ENCODE results near the gene CTSC. TPM values are rescaled to one million over a fixed set of nuclear protein-coding genes. Genes with fewer than 3 reads are reported as not detected.
A peak's percentile ranks its signal among the peaks of the same experiment; 100 is the strongest.

The CTSC gene
- total and polyA plus RNA-seq, 7 donors: 28.0 to 203 (median 47.1) TPM

- intact Hi-C loops (cut with DNase I): no loop called here
- 90 to 92% methylated on average over 4 of the region's 4 CpGs for WGBS, 2 donors
- no peak for TF ChIP-seq EP300 (IDR thresholded peaks at IDR 0.05)
- TF ChIP-seq POLR2AphosphoS5 (IDR thresholded peaks at IDR 0.05): no peak
- no peak for TF ChIP-seq POLR2A (IDR thresholded peaks at IDR 0.05)
- TF ChIP-seq, protein P1, sequence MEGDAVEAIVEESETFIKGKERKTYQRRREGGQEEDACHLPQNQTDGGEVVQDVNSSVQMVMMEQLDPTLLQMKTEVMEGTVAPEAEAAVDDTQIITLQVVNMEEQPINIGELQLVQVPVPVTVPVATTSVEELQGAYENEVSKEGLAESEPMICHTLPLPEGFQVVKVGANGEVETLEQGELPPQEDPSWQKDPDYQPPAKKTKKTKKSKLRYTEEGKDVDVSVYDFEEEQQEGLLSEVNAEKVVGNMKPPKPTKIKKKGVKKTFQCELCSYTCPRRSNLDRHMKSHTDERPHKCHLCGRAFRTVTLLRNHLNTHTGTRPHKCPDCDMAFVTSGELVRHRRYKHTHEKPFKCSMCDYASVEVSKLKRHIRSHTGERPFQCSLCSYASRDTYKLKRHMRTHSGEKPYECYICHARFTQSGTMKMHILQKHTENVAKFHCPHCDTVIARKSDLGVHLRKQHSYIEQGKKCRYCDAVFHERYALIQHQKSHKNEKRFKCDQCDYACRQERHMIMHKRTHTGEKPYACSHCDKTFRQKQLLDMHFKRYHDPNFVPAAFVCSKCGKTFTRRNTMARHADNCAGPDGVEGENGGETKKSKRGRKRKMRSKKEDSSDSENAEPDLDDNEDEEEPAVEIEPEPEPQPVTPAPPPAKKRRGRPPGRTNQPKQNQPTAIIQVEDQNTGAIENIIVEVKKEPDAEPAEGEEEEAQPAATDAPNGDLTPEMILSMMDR (IDR thresholded peaks at IDR 0.05): no peak
- Histone ChIP-seq H3K27me3 (no peaks in the 10 kb centered on the region), H3K36me3 (no peaks in the 10 kb centered on the region), H3K9me3 (no peaks in the 10 kb centered on the region), H3K4me3 (no peak overlapping the region), H3K27ac (no peak overlapping the region), H3K4me1 (peaks cover 0 to 8% (median 3%) of the 10 kb centered on the region in 4 donors)
- DNase-seq: no peak
Observed at GRCh38 chr11:88341522-88342251, 4.2 kb upstream of the CTSC start.

DNA sequence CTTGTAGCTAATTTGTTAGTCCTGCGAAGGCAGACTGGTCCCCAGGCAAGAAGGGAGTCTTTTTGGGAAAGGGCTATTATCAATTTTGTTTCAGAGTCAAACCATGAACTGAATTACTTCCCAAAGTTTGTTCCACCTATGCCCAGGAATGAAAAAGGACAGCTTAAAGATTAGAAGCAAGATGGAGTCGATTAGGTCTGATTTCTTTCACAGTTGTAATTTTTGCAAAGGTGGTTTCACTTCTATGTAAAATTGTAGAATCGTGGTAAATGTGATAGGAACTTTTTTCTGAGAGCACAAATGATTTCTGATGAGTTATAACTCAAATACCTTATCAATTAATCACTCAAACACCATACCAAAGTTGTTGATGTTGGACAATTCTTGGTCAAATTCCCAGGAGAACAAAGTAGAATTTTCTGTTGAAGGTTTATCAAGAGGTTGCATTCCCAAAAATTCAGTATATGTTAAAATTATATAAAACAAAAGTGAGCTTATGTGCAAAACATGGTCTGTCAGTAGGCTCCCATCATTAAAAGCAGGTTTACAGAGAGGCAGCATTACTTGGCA lies 2.9 kb upstream of the CTSC start:
- Histone ChIP-seq H3K9me3 (no peaks in the 10 kb centered on the region), H3K36me3 (no peaks in the 10 kb centered on the region), H3K27ac (no peak overlapping the region), H3K27me3 (no peaks in the 10 kb centered on the region), H3K4me1 (peaks cover 0 to 12% (median 7%) of the 10 kb centered on the region in 4 donors), H3K4me3 (no peak overlapping the region)
- 82 to 90% methylated on average over 3 of the region's 3 CpGs for WGBS, 2 donors
- no peak for DNase-seq
- TF ChIP-seq POLR2A (IDR thresholded peaks at IDR 0.05) (no peak), POLR2AphosphoS5 (IDR thresholded peaks at IDR 0.05) (no peak), EP300 (IDR thresholded peaks at IDR 0.05) (no peak)
- TF ChIP-seq, protein P1 (IDR thresholded peaks at IDR 0.05): no peak
- intact Hi-C loops (cut with DNase I): no loop called here

DNA sequence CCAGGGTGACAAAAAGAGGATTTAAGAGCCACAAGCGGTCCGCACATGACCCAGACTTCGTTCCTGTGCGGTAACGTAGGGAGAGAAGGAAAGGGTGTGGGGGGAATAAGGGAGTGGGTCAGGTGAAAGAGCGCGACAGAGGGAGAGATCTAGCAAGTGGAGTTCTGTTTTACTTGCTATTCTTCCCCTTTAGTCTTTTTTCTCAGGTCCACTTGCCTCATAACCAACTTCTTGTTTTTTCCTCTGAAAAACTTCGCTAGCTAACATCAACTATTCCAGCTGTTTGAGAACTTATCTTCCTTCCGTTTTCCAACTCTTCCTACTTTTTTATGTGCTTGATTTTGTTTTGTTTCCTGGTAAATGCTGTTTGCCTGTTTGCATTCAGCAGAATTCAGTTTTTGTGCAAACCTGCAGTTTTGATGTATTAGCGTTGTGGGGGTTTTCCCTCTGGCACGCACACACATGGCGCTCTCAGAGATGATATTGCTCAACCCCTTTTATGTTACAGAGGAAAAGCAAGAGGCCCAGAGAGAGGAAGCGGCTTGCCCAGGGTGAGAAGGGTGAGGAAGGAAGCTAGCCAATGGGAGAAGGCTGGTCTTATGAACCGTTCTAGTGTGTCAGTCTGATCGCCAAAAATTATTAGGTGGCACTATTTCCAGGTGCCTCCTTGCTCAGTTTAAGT lies 592 bp upstream of the CTSC start:
- peak; percentile 77 for DNase-seq
- WGBS, 2 donors: 1% methylated on average over 15 of the region's 15 CpGs
- intact Hi-C loops (cut with DNase I): loop anchor here (5.0 to 10.0 kb wide), 3 partner anchors 36 to 197 kb away; no protein-coding TSS in a partner anchor

GRCh38 chr11:88335284-88335683 lies 2.3 kb downstream of the CTSC start:
- Histone ChIP-seq H3K27ac (no peak overlapping the region), H3K4me3 (peak overlapping the region in 2 of 4 donors; percentile 1 to 77), H3K4me1 (peaks cover 0 to 21% (median 7%) of the 10 kb centered on the region in 4 donors), H3K27me3 (no peaks in the 10 kb centered on the region), H3K9me3 (no peaks in the 10 kb centered on the region), H3K36me3 (peaks cover 0 to 6% (median 0%) of the 10 kb centered on the region in 4 donors)
- TF ChIP-seq POLR2A (IDR thresholded peaks at IDR 0.05): no peak
- no peak for TF ChIP-seq POLR2AphosphoS5 (IDR thresholded peaks at IDR 0.05)
- TF ChIP-seq, protein P1 (IDR thresholded peaks at IDR 0.05): no peak
- no peak for TF ChIP-seq EP300 (IDR thresholded peaks at IDR 0.05)
- intact Hi-C loops (cut with DNase I): loop anchor here (5.0 to 10.0 kb wide), 3 partner anchors 33 to 200 kb away; no protein-coding TSS in a partner anchor
- 74 to 75% methylated on average over 4 of the region's 4 CpGs for WGBS, 2 donors
- DNase-seq: no peak

More for the DNA sequence above, 592 bp upstream of the CTSC start:
- H3K27ac ChIP-seq: peak overlapping the region; percentile 79 to 87 (median 83)
- H3K27me3 ChIP-seq: no peaks in the 10 kb centered on the region
- H3K36me3 ChIP-seq: peaks cover 0 to 6% (median 0%) of the 10 kb centered on the region in 4 donors
- peaks cover 0 to 21% (median 7%) of the 10 kb centered on the region in 4 donors for H3K4me1 ChIP-seq
- peak overlapping the region; percentile 64 to 80 (median 77) for H3K4me3 ChIP-seq
- no peaks in the 10 kb centered on the region for H3K9me3 ChIP-seq
- TF ChIP-seq POLR2A (IDR thresholded peaks at IDR 0.05) (no peak), POLR2AphosphoS5 (IDR thresholded peaks at IDR 0.05) (peak in 2 of 4 donors; percentile 9 to 27)

GRCh38 chr11:88333862-88334261 lies 3.7 kb downstream of the CTSC start:
- no peak for TF ChIP-seq EP300 (IDR thresholded peaks at IDR 0.05)
- TF ChIP-seq, protein P1 (IDR thresholded peaks at IDR 0.05): no peak
- no peak for TF ChIP-seq POLR2A (IDR thresholded peaks at IDR 0.05)
- no peak for TF ChIP-seq POLR2AphosphoS5 (IDR thresholded peaks at IDR 0.05)
- H3K9me3 ChIP-seq: no peaks in the 10 kb centered on the region
- H3K4me3 ChIP-seq: no peak overlapping the region
- DNase-seq: no peak
- peaks cover 0 to 21% (median 7%) of the 10 kb centered on the region in 4 donors for H3K4me1 ChIP-seq
- peaks cover 0 to 6% (median 0%) of the 10 kb centered on the region in 4 donors for H3K36me3 ChIP-seq
- H3K27ac ChIP-seq: no peak overlapping the region
- WGBS, 2 donors: 77 to 87% methylated on average over 2 of the region's 2 CpGs
- H3K27me3 ChIP-seq: no peaks in the 10 kb centered on the region
- intact Hi-C loops (cut with DNase I): loop anchor here (10.0 kb wide), 1 partner anchor 201 kb away; no protein-coding TSS in a partner anchor

Measured in sigmoid colon (tissue), 7 donors.